Activated CD8-positive, alpha-beta memory T cell treated with anti-CD3 and anti-CD28 coated beads for 4 hours (primary cell): Measurements from ENCODE around the gene BRSK1.

ENCODE experiments used
- DNase-seq, 2 donors: peaks; one replicate each; pipeline ENCODE4 v3.0.0-alpha.2; 2020; ENCODE audit warnings: low read depth in 2 of 2

BRSK1 gene

GRCh38 chr19:55283548-55284377 is at the start of gene BRSK1:
TSS of gene BRSK1 (plus strand) at chr19:55283997. CDS start at chr19:55284443, 446 bp downstream.
- peak; percentile 22 to 28 for DNase-seq

GRCh38 chr19:55238030-55238429 is 45.8 kb upstream of the BRSK1 start:
- no peak for DNase-seq

GRCh38 chr19:55239004-55239403 is 44.8 kb upstream of the BRSK1 start:
- no peak for DNase-seq

- DNase-seq, result no peak
Observed at GRCh38 chr19:55240713-55241020, 43.1 kb upstream of the BRSK1 start.

- no peak for DNase-seq
Observed at GRCh38 chr19:55241143-55241934, 42.5 kb upstream of the BRSK1 start.

GRCh38 chr19:55241935-55242464 is 41.8 kb upstream of the BRSK1 start:
- no peak for DNase-seq

- no peak for DNase-seq
Observed at GRCh38 chr19:55242517-55242916, 41.3 kb upstream of the BRSK1 start.

- no peak for DNase-seq
Observed at GRCh38 chr19:55244004-55244680, 39.7 kb upstream of the BRSK1 start.

- no peak for DNase-seq
Observed at GRCh38 chr19:55245236-55245904, 38.4 kb upstream of the BRSK1 start.

- no peak for DNase-seq
Observed at GRCh38 chr19:55246462-55247451, 37.0 kb upstream of the BRSK1 start.

GRCh38 chr19:55247621-55248099 is 36.1 kb upstream of the BRSK1 start:
- DNase-seq, result no peak

GRCh38 chr19:55248166-55248675 is 35.6 kb upstream of the BRSK1 start:
- no peak for DNase-seq

GRCh38 chr19:55248704-55249103 is 35.1 kb upstream of the BRSK1 start:
- DNase-seq, result no peak

- no peak for DNase-seq
Observed at GRCh38 chr19:55249841-55250240, 34.0 kb upstream of the BRSK1 start.

GRCh38 chr19:55250262-55251036 is 33.3 kb upstream of the BRSK1 start:
- no peak for DNase-seq

- no peak for DNase-seq
Observed at GRCh38 chr19:55251341-55252081, 32.3 kb upstream of the BRSK1 start.

- DNase-seq, result no peak
Observed at GRCh38 chr19:55252760-55253663, 30.8 kb upstream of the BRSK1 start.
